Articular chondrocyte of knee joint (primary cell): ENCODE results near the gene SCRN1. TPM values are rescaled to one million over a fixed set of nuclear protein-coding genes. Genes with fewer than 3 reads are reported as not detected.

Experiments used
- small RNA-seq: library from RNA; depleted of rRNA; stranded (forward); fragments of <200 nt; gene quantifications from one replicate; pipeline ENCODE3, GENCODE V24; 2012
- total RNA-seq: library from RNA; depleted of rRNA; stranded (reverse); fragments of >200 nt; gene quantifications from 2 replicates; pipeline ENCODE4 v1.2.3, GENCODE V29; 2012

SCRN1 gene, protein sequence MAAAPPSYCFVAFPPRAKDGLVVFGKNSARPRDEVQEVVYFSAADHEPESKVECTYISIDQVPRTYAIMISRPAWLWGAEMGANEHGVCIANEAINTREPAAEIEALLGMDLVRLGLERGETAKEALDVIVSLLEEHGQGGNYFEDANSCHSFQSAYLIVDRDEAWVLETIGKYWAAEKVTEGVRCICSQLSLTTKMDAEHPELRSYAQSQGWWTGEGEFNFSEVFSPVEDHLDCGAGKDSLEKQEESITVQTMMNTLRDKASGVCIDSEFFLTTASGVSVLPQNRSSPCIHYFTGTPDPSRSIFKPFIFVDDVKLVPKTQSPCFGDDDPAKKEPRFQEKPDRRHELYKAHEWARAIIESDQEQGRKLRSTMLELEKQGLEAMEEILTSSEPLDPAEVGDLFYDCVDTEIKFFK
- 75.0 and 87.4 TPM in 2 replicates for total RNA-seq

GRCh38 chr7:29989257-29989995 lies at the start of gene SCRN1:
SCRN1 (minus strand) TSS chr7:29989801; CDS start chr7:29969067, 20,734 bp downstream.

DNA sequence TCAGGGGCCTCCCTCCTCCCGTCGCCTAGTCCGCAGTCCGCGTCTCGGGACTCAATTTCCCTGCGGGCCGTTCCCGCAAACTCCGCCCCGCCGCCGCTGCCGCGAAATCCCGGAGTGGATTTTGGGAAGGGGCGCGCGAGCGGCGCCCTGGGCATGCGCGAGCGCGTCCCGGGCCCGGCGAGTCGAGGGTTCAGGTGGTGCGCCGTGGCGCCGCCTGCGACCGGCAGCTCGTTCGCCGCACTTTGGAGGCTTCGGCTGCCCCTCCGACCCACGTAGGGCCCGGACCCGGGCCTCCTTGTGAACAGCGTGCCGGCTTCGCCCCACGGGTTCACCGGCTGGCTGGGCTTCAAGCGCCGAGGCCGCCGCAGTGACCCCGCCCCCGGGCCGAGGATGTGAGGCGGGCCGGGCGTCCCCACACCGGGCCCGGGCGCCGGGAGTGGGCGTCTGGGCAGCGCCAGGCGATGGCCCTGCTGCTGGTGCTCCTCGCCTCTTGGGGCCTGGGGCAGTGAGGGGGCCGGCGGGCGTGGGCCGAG lies 38.7 kb upstream of the SCRN1 start, which contains the start of gene PLEKHA8:
PLEKHA8 (plus strand) TSS at position 197 of the 533 bp plus-strand sequence. CDS start 351 bp downstream, outside the sequence.

DNA sequence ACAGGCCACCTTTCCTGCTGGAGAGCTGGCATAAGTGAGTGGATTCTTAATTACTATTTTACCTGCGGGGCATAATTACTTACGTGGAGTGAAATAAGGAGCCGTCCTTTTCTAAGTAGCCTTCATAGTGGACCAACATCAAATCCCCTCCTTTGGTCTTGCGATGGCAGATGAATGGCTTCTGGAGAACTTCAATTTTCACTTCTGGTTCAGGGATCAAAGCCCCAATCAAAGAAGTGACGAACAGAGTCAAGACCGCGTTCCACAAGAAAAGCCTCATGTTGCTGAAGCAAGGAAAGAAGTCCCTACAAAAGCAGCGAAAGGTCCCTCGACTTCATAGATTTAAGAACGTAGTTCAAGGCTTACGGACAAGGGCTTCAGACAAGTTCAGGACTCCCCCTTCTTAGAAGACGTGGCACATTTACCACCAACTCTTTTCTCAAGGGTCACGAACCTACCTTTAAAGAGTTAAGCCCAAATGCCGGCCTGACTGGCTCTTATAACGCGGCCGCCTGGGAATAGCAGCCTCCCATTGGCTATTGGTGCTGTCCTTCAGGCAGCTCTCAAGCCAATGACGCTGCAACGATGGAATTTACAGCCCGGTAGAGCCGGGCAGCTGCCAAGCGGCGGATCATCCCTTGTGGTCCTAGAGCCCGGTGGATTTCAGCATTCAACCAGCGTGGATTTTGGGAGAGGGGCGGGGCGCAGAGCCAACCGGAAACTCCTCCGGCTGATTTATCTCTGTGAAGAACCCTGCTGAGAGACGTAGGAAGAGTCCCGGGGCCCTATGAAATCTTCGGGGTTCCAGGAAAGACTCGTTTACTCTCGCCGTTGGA lies 36.8 kb upstream of the SCRN1 start, which contains the start of gene FKBP14:
FKBP14 (minus strand) TSS at position 474 of the 836 bp plus-strand sequence; CDS start at position 280, 194 bp downstream.

Small RNA genes within 50 kb of the gene (small RNA-seq; reads per million reads assigned to genes)
- not detected for gene RF01210

Other genes with a start within 250 kb of the SCRN1 start
- gene WIPF3, start 183.3 kb downstream of the SCRN1 start, total RNA-seq: not detected in 2 replicates
- gene FKBP14, start 36.9 kb upstream of the SCRN1 start, total RNA-seq: 60.9 and 64.0 TPM in 2 replicates
- gene PLEKHA8, start 38.6 kb upstream of the SCRN1 start, total RNA-seq: 13.1 and 13.3 TPM in 2 replicates
- 25.4 and 28.1 TPM in 2 replicates for gene MTURN, start 145.2 kb upstream of the SCRN1 start, total RNA-seq